Endothelial cell (in vitro differentiated cells): ENCODE data around the gene OLFML2A. TPM values are rescaled to one million over a fixed set of nuclear protein-coding genes. Genes with fewer than 3 reads are reported as not detected.

Source experiments
- DNase-seq: peaks from one replicate; pipeline ENCODE4 v3.0.0; 2021; ENCODE audit warnings: low spot score
- H3K27ac Mint-ChIP-seq: one replicate; pipeline ENCODE4 v1.8.0; 2021; ENCODE audit warnings: mixed read lengths, inconsistent platforms; ENCODE audit not compliant: unreplicated experiment
- H3K27me3 Mint-ChIP-seq: one replicate; pipeline ENCODE4 v1.8.0; 2021; ENCODE audit warnings: mild to moderate bottlenecking, moderate library complexity, mixed read lengths, inconsistent platforms; ENCODE audit not compliant: unreplicated experiment
- H3K36me3 Mint-ChIP-seq: one replicate; pipeline ENCODE4 v1.8.0; 2021; ENCODE audit warnings: mild to moderate bottlenecking, low read depth, mixed read lengths, inconsistent platforms; ENCODE audit not compliant: unreplicated experiment
- H3K4me1 Mint-ChIP-seq: one replicate; pipeline ENCODE4 v1.8.0; 2021; ENCODE audit warnings: mild to moderate bottlenecking, mixed read lengths, inconsistent platforms; ENCODE audit not compliant: unreplicated experiment
- H3K4me3 Mint-ChIP-seq: one replicate; pipeline ENCODE4 v1.8.0; 2021; ENCODE audit warnings: mild to moderate bottlenecking, mixed read lengths, inconsistent platforms; ENCODE audit not compliant: unreplicated experiment
- H3K9me3 Mint-ChIP-seq: one replicate; pipeline ENCODE4 v1.8.0; 2021; ENCODE audit warnings: mixed read lengths, inconsistent platforms; ENCODE audit not compliant: unreplicated experiment
- total RNA-seq: library from RNA; stranded (reverse); fragmentation: NEBNext Ultra II Directional; extraction: Animal tissue kit (Norgen Biotek cat#: 25700); gene quantifications from one replicate; pipeline ENCODE4 v1.2.1, GENCODE V29; 2021; ENCODE audit not compliant: unreplicated experiment
- TF ChIP-seq, protein P1 (sequence below): fragments of 200-600 bp; sonication (generic); IDR thresholded peaks from one replicate; pipeline ENCODE4 v1.5.0; 2021; ENCODE audit warnings: antibody characterized with exemption; ENCODE audit not compliant: unreplicated experiment

Gene OLFML2A
- total RNA-seq, 1 donor from 2014 or later, result 18.2 TPM

DNA sequence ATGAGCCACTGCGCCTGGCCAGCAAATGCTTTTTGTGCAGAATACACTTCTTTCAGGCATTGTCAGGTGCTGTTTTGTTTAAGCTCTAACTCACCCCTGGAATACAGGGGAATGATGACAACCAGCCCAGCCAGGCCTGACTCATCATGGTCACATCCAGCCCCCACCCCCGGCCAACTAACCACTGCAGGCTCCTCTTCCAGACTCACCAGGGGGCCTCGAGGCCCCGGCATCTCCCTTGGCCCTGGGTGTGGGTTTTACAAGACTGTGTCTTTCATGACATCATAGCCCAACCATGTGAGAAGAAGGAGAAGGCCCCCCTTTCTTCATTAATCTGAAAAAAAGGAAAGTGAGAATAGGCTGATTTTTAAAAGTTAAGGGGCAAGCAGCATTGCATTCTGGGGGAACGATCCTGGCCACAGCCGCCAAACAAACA lies 35.5 kb downstream of the OLFML2A start:
- DNase-seq, result no peak
- peaks cover 5% of the 10 kb centered on the region for H3K4me1 Mint-ChIP-seq
- TF ChIP-seq, protein P1, sequence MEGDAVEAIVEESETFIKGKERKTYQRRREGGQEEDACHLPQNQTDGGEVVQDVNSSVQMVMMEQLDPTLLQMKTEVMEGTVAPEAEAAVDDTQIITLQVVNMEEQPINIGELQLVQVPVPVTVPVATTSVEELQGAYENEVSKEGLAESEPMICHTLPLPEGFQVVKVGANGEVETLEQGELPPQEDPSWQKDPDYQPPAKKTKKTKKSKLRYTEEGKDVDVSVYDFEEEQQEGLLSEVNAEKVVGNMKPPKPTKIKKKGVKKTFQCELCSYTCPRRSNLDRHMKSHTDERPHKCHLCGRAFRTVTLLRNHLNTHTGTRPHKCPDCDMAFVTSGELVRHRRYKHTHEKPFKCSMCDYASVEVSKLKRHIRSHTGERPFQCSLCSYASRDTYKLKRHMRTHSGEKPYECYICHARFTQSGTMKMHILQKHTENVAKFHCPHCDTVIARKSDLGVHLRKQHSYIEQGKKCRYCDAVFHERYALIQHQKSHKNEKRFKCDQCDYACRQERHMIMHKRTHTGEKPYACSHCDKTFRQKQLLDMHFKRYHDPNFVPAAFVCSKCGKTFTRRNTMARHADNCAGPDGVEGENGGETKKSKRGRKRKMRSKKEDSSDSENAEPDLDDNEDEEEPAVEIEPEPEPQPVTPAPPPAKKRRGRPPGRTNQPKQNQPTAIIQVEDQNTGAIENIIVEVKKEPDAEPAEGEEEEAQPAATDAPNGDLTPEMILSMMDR, result no peak
- H3K9me3 Mint-ChIP-seq, result no peaks in the 10 kb centered on the region
- H3K27me3 Mint-ChIP-seq, result peaks cover 7% of the 10 kb centered on the region
- H3K36me3 Mint-ChIP-seq, result no peaks in the 10 kb centered on the region
- no peak overlapping the region for H3K27ac Mint-ChIP-seq
- H3K4me3 Mint-ChIP-seq, result no peak overlapping the region

DNA sequence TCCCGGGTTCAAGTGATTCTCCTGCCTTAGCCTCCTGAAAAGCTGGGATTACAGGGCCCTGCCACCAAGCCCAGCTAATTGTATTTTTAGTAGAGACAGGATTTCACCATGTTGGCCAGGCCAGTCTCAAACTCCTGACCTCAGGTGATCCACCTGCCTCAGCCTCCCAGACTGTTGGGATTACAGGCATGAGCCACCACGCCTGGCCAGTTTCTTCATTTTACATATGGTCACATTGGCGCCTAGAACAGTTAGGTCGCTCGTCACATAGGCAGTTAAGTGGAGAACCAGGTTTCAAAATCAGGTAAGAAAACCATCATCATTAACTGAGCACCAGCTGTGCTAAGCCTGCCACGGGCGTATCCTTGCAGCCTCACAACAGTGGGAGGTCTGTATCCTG lies 36.1 kb downstream of the OLFML2A start:
- H3K9me3 Mint-ChIP-seq, result no peaks in the 10 kb centered on the region
- H3K4me1 Mint-ChIP-seq, result peaks cover 5% of the 10 kb centered on the region
- H3K27me3 Mint-ChIP-seq, result peaks cover 7% of the 10 kb centered on the region
- no peak overlapping the region for H3K27ac Mint-ChIP-seq
- TF ChIP-seq, protein P1, result no peak
- DNase-seq, result no peak
- no peaks in the 10 kb centered on the region for H3K36me3 Mint-ChIP-seq
- H3K4me3 Mint-ChIP-seq, result no peak overlapping the region

DNA sequence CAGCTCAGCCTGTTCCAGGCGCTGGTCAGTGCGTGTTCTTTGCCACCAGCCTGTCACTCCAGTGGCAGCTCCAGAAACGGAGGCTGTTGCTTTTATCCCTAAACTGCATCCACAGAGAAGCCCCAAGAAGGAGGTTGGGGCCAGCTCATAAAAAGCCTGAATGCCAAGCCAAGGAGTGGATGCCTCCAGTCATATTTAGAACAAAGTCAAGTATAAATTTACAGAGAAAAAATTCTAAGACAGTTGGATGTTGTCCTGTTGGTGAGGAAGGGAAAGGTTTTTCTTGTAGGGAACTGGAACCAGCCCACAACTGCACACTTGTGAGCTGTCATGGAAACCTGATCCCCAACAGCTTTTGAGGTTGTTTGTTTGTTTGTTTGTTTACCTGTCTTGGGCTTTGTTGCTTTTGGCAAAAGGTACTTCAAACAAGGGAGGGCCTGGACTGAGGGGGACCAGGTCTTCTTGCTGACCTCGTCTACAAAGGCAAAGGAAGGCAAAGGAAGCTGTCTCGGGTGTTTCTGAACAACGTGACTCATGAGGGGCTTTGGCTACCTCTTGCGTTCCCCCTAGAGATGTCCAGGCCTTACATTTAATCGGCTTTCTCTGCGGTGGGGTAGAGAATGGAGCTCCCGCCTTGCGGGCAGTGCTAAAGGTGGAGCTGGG lies 36.7 kb downstream of the OLFML2A start:
- H3K4me1 Mint-ChIP-seq, result no peaks in the 10 kb centered on the region
- DNase-seq, result no peak
- H3K27ac Mint-ChIP-seq, result no peak overlapping the region
- H3K9me3 Mint-ChIP-seq, result no peaks in the 10 kb centered on the region
- H3K36me3 Mint-ChIP-seq, result no peaks in the 10 kb centered on the region
- peaks cover 5% of the 10 kb centered on the region for H3K27me3 Mint-ChIP-seq
- TF ChIP-seq, protein P1, result no peak
- H3K4me3 Mint-ChIP-seq, result no peak overlapping the region

DNA sequence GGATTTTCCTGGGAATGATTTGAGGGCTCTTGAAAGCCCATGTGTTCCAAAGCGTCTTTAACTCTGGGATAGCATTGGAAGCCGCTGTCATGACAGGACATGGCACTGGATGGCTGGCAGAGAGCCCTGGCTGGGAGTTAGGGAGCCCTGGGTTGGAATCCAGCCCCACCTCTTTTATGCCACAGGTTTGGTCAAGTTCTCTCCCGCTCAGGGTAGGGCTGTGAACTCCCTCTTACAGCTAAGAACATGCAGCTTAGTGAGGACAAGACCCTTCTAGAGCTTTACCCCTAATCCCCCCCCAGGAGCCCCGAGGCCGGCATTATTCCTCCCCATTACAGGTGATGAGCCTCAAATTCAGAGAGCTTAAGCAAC lies 37.2 kb downstream of the OLFML2A start:
- H3K4me3 Mint-ChIP-seq, result no peak overlapping the region
- no peaks in the 10 kb centered on the region for H3K4me1 Mint-ChIP-seq
- H3K27me3 Mint-ChIP-seq, result peaks cover 5% of the 10 kb centered on the region
- H3K27ac Mint-ChIP-seq, result no peak overlapping the region
- DNase-seq, result no peak
- H3K36me3 Mint-ChIP-seq, result no peaks in the 10 kb centered on the region
- no peaks in the 10 kb centered on the region for H3K9me3 Mint-ChIP-seq
- TF ChIP-seq, protein P1, result no peak

- DNase-seq, result no peak
- no peaks in the 10 kb centered on the region for H3K4me1 Mint-ChIP-seq
- no peaks in the 10 kb centered on the region for H3K36me3 Mint-ChIP-seq
- no peak overlapping the region for H3K27ac Mint-ChIP-seq
- H3K27me3 Mint-ChIP-seq, result peaks cover 5% of the 10 kb centered on the region
- H3K9me3 Mint-ChIP-seq, result no peaks in the 10 kb centered on the region
- TF ChIP-seq, protein P1, result no peak
- H3K4me3 Mint-ChIP-seq, result no peak overlapping the region
These were observed 38.7 kb downstream of the OLFML2A start for GRCh38 chr9:124815601-124816000.
